K562 (cell line): Measurements from ENCODE around the gene SORCS2. TPM values are rescaled to one million over a fixed set of nuclear protein-coding genes. Genes with fewer than 3 reads are reported as not detected.

Experiments used
- ATAC-seq: fragments of 200-7000 bp; cut with Tn5 transposase; 3 replicates; pipeline ENCODE4 v1.9.1; 2020; ENCODE audit warnings: moderate library complexity
- BruUV-seq: library from RNA; stranded (reverse); fragments of 400-500 nt; replicated peaks from 2 replicates; lab custom pipeline; 2021; lab: Mats Ljungman, UMichigan
- CTCF ChIA-PET: fragments of 300-600 bp; formaldehyde crosslinking; extraction: SDS; loops from one replicate; lab custom pipeline; 2021; ENCODE audit warnings: low intra/inter-chr PET ratio; lab: Yijun Ruan, JAX
- POLR2A ChIA-PET: fragments of 300-600, 350-650 bp; sonication (Branson Sonifier 250); formaldehyde crosslinking; extraction: SDS; loops from one replicate; lab custom pipeline; 2021; ENCODE audit warnings: antibody characterized with exemption, inconsistent platforms; lab: Yijun Ruan, JAX
- DNase-seq, 4 experiments: peaks; one replicate each; pipeline versions ENCODE4 v3.0.0 to v3.0.0-alpha.2; 2011 to 2018; ENCODE audit warnings: low spot score in 3 of 4, mixed read lengths in 3 of 4; ENCODE audit errors: extremely low read depth in 1 of 4
- FAIRE-seq: peaks from 2 replicates; lab custom pipeline; 2011; peaks lifted over from hg19 to GRCh38; lab: Jason Lieb, UNC
- H2AFZ ChIP-seq: 2 replicates; pipeline ENCODE4 v1.6.0; 2011; ENCODE audit warnings: low read depth, low read length, control low read depth, inconsistent platforms
- H3K27ac ChIP-seq: fragments of 200-600 bp; 3 replicates; pipeline ENCODE4 v1.8.0; 2011; ENCODE audit warnings: low read depth, mild to moderate bottlenecking, control low read depth, inconsistent platforms, low read length, moderate library complexity, mixed read lengths; ENCODE audit errors: extremely low read depth
- H3K27me3 ChIP-seq, 2 experiments: fragments of 300-600 bp in 1 of 2; 2 replicates in 1 of 2; 3 replicates in 1 of 2; pipeline versions ENCODE4 v1.6.0 to v1.8.0; 2011; ENCODE audit warnings: inconsistent platforms in 2 of 2, low read length in 2 of 2, mild to moderate bottlenecking in 1 of 2, mixed read lengths in 1 of 2, moderate library complexity in 1 of 2; ENCODE audit not compliant: control insufficient read depth in 2 of 2, insufficient read depth in 2 of 2
- H3K36me3 ChIP-seq: fragments of 300-600 bp; 3 replicates; pipeline ENCODE4 v1.8.0; 2011; ENCODE audit warnings: mild to moderate bottlenecking, low read length, inconsistent platforms; ENCODE audit not compliant: control insufficient read depth, insufficient read depth
- H3K4me1 ChIP-seq, 2 experiments: fragments of 200-600 bp in 1 of 2; replicated peaks in 1 of 2; 2 replicates in 1 of 2; 3 replicates in 1 of 2; pipeline versions ENCODE4 v1.5.1 to v1.8.0; 2011; ENCODE audit warnings: inconsistent platforms in 2 of 2, low read length in 2 of 2, mild to moderate bottlenecking in 1 of 2, mixed read lengths in 1 of 2, moderate library complexity in 1 of 2; ENCODE audit not compliant: control insufficient read depth in 2 of 2, insufficient read depth in 2 of 2
- H3K4me2 ChIP-seq: 2 replicates; pipeline ENCODE4 v1.6.1; 2011; ENCODE audit warnings: low read length, control low read depth, inconsistent platforms, mixed read lengths; ENCODE audit not compliant: insufficient read depth
- H3K4me3 ChIP-seq: fragments of 200-600 bp; sonication (generic), shearing (Covaris generic); 2 replicates; pipeline ENCODE4 v1.5.1; 2016; ENCODE audit warnings: control low read depth, inconsistent platforms
- H3K79me2 ChIP-seq: fragments of 200-600 bp; 3 replicates; pipeline ENCODE4 v1.8.0; 2011; ENCODE audit warnings: low read length, inconsistent platforms; ENCODE audit not compliant: control insufficient read depth, insufficient read depth
- H3K9ac ChIP-seq, 2 experiments: 2 replicates each; pipeline versions ENCODE4 v1.6.0 to v1.6.1; 2011; ENCODE audit warnings: low read depth in 2 of 2, low read length in 2 of 2, control low read depth in 1 of 2, inconsistent platforms in 1 of 2, mild to moderate bottlenecking in 1 of 2, mixed read lengths in 1 of 2; ENCODE audit not compliant: insufficient read depth in 1 of 2
- H3K9me1 ChIP-seq: one replicate; pipeline ENCODE4 v1.6.0; 2011; ENCODE audit warnings: inconsistent platforms, mild to moderate bottlenecking, low read length, moderate library complexity; ENCODE audit not compliant: control insufficient read depth, insufficient read depth
- H3K9me3 ChIP-seq: replicated peaks from 2 replicates; pipeline ENCODE4 v1.5.1; 2011; ENCODE audit warnings: low read depth, low read length, inconsistent platforms; ENCODE audit not compliant: control insufficient read depth, insufficient read depth
- H4K20me1 ChIP-seq: replicated peaks from 2 replicates; pipeline ENCODE4 v1.6.1; 2011; ENCODE audit warnings: low read length, inconsistent platforms, mixed read lengths; ENCODE audit not compliant: control insufficient read depth, insufficient read depth
- FOXM1 ChIP-seq, 2 experiments: fragments of 450-650 bp in 1 of 2; sonication (generic) in 1 of 2; formaldehyde crosslinking in 1 of 2; IDR thresholded peaks; 2 replicates each; pipeline versions ENCODE4 v1.6.1 to v1.9.0; 2017 to 2022; ENCODE audit warnings: low read depth in 2 of 2, mild to moderate bottlenecking in 2 of 2, missing genetic modification reagents in 1 of 2, moderate library complexity in 1 of 2
- ZNF232 ChIP-seq: sonication (generic); formaldehyde crosslinking; IDR thresholded peaks from 2 replicates; pipeline ENCODE4 v1.8.0; 2022; ENCODE audit warnings: mild to moderate bottlenecking, missing genetic modification reagents
- ZNF561 ChIP-seq: fragments of 450-650 bp; formaldehyde crosslinking; conservative IDR thresholded peaks from 2 replicates; pipeline ENCODE4 v1.4.0; 2020; ENCODE audit warnings: mild to moderate bottlenecking, moderate library complexity
- ZSCAN32 ChIP-seq: fragments of 450-650 bp; formaldehyde crosslinking; IDR thresholded peaks from 2 replicates; pipeline ENCODE4 v1.4.0; 2020; ENCODE audit warnings: mild to moderate bottlenecking, moderate library complexity
- WGBS: fragments of 100-300 bp; shearing (Covaris generic); methylation state at CpG from one replicate; pipeline ENCODE4 v1.1.6; 2016; ENCODE audit warnings: low coverage, mixed read lengths; ENCODE audit not compliant: insufficient coverage; ENCODE audit errors: missing lambda C conversion rate; 5-methylcytosine and 5-hydroxymethylcytosine counted together
- in situ Hi-C: fragments of 300-500 bp; cut with MboI; formaldehyde crosslinking; loops from 4 replicates; pipeline ENCODE4 v1.15.0; 2018; ENCODE audit warnings: inconsistent platforms, mixed read lengths
- intact Hi-C: fragments of 100-400 bp; cut with micrococcal nuclease; formaldehyde crosslinking; loops from 2 replicates; pipeline ENCODE4 v1.14.2; 2022
- polyA plus RNA-seq, 8 experiments: library from polyadenylated mRNA; depleted of rRNA in 4 of 8; stranded (reverse) in 5 of 8; unstranded in 3 of 8; fragments of >200 nt; fragmentation: Nextera tagmentation in 2 of 8; fragmentation: Illumina TruSeq in 1 of 8; extraction: Ambion mirVana in 2 of 8; extraction: Trizol in 1 of 8; gene quantifications; 2 replicates each; pipeline versions ENCODE4 v1.2.1 to v1.2.3, GENCODE V29; 2011 to 2014; ENCODE audit warnings: inconsistent platforms in 1 of 8, missing spikeins in 1 of 8
- total RNA-seq, 7 experiments: library from RNA; depleted of rRNA in 6 of 7; stranded (reverse); fragments of >200 nt in 6 of 7; fragmentation: Illumina TruSeq in 2 of 7; extraction: Trizol in 2 of 7; gene quantifications; 2 replicates each; pipeline versions ENCODE4 v1.2.1 to v1.2.3, GENCODE V29; 2011 to 2021; ENCODE audit warnings: low replicate concordance in 1 of 7
- TF ChIP-seq, protein P1 (sequence below): fragments of 450-650 bp; formaldehyde crosslinking; IDR thresholded peaks from 2 replicates; pipeline ENCODE4 v1.4.0; 2020; ENCODE audit warnings: mild to moderate bottlenecking, moderate library complexity

SORCS2 gene
- total and polyA plus RNA-seq, 9 of the 15 experiments (the other 6 are each of a cell fraction or from before 2014, with no cell fraction given), result not detected

DNA sequence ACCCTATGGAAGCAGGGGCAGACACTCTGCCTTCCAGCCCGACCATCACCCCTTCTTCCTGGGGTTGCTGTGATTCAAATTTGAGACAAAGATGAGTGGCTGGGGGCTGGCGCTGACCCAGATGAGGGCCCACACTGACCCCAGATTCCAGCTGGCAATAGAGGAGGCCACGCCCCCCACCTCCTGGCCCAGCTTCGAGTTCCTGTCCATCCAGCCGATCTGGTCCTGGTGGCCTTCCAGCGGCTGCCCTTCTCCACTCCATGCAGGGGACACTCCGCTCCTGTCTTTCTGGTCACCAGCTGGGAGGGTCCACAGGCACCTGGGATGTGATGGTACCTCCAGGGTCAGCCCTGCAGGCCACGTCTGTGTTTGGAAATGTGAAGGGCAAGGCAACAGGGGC is 340.9 kb downstream of the SORCS2 start (continued):
- TF ChIP-seq ZSCAN32 (CRISPR knock-in tag), result no peak
- TF ChIP-seq, protein P1, sequence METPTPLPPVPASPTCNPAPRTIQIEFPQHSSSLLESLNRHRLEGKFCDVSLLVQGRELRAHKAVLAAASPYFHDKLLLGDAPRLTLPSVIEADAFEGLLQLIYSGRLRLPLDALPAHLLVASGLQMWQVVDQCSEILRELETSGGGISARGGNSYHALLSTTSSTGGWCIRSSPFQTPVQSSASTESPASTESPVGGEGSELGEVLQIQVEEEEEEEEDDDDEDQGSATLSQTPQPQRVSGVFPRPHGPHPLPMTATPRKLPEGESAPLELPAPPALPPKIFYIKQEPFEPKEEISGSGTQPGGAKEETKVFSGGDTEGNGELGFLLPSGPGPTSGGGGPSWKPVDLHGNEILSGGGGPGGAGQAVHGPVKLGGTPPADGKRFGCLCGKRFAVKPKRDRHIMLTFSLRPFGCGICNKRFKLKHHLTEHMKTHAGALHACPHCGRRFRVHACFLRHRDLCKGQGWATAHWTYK (CRISPR knock-in tag), result no peak

DNA sequence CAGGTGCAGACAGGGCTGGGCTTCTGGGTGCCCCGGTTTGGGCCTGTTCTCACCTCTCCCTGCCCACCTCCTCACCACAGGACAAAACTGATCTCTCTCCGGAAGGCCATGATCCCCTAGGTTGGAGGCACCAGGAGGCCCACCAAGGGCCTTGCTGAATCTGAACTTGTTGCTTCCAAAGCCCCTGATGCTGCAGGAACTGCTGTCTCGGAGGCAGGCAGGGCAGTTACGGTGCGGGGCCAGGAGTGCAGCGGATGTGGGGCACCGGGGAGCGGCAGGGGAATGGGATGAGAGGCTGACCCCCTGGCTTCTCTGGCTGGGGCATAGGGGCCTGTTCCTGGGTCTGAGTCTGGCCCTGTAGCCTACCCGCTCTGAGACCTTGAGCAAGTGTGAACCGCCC is 342.8 kb downstream of the SORCS2 start:
- FAIRE-seq, result no peak
- Histone ChIP-seq H3K79me2 (no peaks in the 10 kb centered on the region), H3K9ac (no peak overlapping the region), H3K4me3 (no peak overlapping the region), H3K36me3 (no peaks in the 10 kb centered on the region), H3K27me3 (peaks cover 0 to 30% of the 10 kb centered on the region in 2 experiments; a peak in 3 of 5 replicates), H3K27ac (no peak overlapping the region), H2AFZ (no peak overlapping the region), H3K4me1 (no peaks in the 10 kb centered on the region), H4K20me1 (no peaks in the 10 kb centered on the region; the same call in 1 of the 2 replicates), H3K9me1 (no peaks in the 10 kb centered on the region), H3K9me3 (no peaks in the 10 kb centered on the region), H3K4me2 (no peak overlapping the region)
- DNase-seq, result no peak
- intact Hi-C loops, result no loop called here
- no peak for ATAC-seq
- BruUV-seq, result no TSS peak
- TF ChIP-seq ZNF561 (CRISPR knock-in tag), result no peak
- TF ChIP-seq ZNF232 (CRISPR knock-in tag), result no peak
- no peak for TF ChIP-seq FOXM1 (IDR thresholded peaks at IDR 0.05; ENCODE audit: low read depth)
- no peak for TF ChIP-seq FOXM1 (CRISPR knock-in tag; IDR thresholded peaks at IDR 0.05; ENCODE audit: low read depth)
- ChIA-PET POLR2A (no interaction called here), CTCF (no interaction called here)
- WGBS, result 3% methylated on average over 9 of the region's 10 CpGs
- in situ Hi-C loops, result no loop called here
